Measurements from ENCODE around the gene SETD1A.

SETD1A gene

GRCh38 chr16:31025339-31025738, 67.8 kb downstream of the SETD1A start:
- no peak for DNase-seq

GRCh38 chr16:31029272-31029671, 71.7 kb downstream of the SETD1A start:
- DNase-seq, result no peak

GRCh38 chr16:31031276-31031675, 73.7 kb downstream of the SETD1A start:
- no peak for DNase-seq

DNA sequence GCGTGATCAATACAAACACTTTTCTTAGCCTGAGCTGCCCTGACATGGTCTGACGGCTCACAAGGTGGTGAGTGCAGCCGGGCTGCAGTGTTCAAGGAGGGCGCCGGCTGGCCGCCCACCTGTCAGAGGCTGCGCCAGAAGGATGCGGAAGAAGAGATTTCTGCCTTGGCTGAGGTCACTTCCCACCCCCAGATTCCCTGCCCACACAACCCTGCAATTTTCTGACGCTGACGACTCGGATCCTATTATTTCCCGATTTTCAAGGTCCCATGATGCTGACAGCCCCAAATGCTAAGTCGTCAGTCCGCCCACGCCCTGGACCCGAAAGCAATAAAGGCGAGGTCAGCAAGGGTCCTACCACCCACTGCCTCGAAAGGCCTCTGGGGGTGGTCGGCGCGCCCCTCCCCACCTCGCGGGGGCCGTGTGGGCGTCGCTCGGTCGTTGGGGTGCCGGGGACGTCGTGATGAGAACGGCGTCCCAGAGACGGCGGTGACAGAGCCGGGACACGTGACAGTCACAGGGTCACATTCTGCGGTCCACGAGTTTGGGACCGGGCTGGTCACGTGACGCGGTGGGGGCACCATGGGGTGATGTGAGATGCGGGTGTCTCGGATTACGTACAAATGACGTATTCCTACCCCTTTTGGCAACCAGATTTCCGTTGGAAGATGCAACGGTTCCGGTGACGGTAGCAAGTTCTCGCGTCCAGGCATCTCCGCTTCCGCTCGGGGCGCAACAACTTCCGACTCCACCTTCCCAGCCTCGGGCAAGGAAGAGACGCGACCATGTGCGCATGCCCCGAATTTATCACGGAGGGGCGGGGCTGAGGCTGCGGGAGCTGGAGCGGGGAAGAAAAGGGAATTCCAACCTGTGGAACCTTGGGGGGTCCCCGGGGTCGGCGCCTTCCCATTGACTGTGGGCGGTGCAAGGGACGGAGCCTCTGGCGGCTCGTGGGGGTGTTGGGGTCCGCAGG, 75.5 kb downstream of the SETD1A start, which contains the start of gene STX4:
Gene STX4, plus strand, starts transcription at position 823 of the 973 bp plus-strand sequence. CDS start 248 bp downstream, outside the sequence.
- peak; percentile 97 for DNase-seq

DNA sequence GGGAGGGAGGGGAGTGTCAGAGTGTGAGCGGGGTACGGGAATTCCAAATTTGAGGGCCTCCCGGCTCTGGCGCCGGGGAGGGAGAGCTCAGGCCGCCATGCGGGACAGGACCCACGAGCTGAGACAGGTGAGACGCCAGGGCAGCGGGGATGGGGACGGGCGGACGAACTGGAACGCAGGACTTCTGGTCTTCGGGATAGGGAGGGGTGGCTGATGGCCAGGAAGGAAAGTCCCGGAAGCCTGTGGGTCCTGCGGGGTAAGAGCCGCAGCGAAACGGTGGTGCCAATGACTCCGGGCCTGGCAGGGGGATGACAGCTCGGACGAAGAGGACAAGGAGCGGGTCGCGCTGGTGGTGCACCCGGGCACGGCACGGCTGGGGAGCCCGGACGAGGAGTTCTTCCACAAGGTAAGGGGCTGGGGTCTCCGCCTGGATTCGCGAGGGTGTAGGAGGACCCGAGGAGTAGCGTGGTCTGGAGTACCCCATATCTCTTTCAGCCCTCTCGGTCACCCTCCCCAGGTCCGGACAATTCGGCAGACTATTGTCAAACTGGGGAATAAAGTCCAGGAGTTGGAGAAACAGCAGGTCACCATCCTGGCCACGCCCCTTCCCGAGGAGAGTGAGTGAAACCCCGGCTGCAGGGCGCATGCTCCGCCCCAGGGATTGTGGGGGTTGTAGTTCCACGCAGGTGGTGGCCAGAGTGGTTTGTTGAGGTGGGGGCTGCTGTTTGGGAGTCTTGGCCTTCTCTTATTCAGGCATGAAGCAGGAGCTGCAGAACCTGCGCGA, 76.3 kb downstream of the SETD1A start:
- DNase-seq, result peak; percentile 76
